LNCAP (cell line): ENCODE results near the gene SPPL3.

Experiments used
- CTCF ChIP-seq: fragments of 450-650 bp; IDR thresholded peaks from 2 replicates; pipeline ENCODE4 v1.5.1; 2017; ENCODE audit warnings: mild to moderate bottlenecking

SPPL3 gene

GRCh38 chr12:120774169-120774916 is 129.8 kb downstream of the SPPL3 start:
- no peak for TF ChIP-seq CTCF

- no peak for TF ChIP-seq CTCF
Observed at GRCh38 chr12:120771097-120771496, 133.1 kb downstream of the SPPL3 start.

- TF ChIP-seq CTCF = no peak
Observed at GRCh38 chr12:120767071-120768024, 136.8 kb downstream of the SPPL3 start.

DNA sequence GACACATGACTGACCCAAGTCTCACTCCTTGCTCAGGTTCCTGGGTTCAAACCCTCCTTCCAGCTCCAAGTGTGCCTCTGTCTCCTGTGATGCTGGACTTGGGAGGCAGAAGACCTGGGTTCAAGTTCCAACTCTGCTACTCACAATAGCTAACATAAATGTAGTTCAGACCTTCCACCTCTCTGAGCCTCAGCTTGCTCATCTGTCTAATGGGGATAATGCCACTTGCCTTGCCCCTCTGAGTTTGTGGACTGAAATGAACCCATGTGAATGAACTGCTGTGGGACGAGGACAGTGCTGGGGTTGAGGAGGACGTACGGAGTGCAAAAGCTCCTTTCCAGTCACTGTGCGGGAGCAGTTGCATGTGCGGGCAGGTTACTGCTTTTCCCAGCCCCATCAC is 137.6 kb downstream of the SPPL3 start:
- TF ChIP-seq CTCF = no peak

DNA sequence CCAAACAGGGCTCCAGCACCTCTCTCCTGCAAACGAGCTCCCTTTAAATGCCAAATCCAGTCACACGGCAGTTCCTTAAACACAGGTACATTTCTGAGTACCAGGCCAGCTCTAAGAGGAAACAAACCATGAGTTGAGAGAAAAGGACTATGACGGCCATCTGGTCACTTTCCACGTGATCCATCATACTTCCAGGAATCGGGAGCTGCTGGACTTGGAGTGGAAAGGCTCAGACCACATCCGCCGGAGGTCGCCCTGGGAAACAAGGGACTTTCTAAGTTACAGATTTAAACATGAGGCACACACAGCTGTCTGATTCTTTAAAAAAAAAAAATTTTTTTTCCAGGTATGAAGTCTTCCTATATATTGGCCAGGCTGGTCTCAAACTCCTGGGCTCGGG is 139.3 kb downstream of the SPPL3 start:
- TF ChIP-seq CTCF = no peak

- TF ChIP-seq CTCF = no peak
Observed at GRCh38 chr12:120763250-120763649, 140.9 kb downstream of the SPPL3 start.

DNA sequence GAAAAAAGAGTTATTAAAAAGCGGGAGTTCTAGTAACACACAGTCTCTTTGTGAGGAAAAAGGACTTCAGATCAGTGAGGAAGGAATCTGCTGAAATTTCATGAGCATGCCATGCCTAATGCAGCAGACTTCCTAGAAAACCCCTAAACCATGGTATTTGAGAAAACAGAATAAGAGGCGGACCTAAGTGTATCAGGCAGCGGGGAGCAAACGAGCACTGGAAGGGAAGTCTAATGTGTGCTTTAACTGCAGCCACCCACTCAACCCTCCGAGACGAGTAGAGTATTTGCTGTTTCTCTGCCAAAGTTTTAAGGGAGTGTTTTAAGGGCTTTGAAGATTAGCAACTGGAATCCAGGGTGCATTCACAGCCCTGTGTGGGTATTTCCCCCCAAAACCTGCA is 142.1 kb downstream of the SPPL3 start:
- no peak for TF ChIP-seq CTCF
